Measurements from ENCODE around the gene RAPSN.

The RAPSN gene

GRCh38 chr11:47415949-47416472 lies 32.9 kb downstream of the RAPSN start:
- no peak overlapping the region for H3K4me3 ChIP-seq (ENCODE audit: low read depth, low read length)
- TF ChIP-seq CTCF (IDR thresholded peaks at IDR 0.05; ENCODE audit: insufficient read depth, low read depth, low read length, missing control alignments) = no peak
- no peak for DNase-seq (ENCODE audit: low read depth)

DNA sequence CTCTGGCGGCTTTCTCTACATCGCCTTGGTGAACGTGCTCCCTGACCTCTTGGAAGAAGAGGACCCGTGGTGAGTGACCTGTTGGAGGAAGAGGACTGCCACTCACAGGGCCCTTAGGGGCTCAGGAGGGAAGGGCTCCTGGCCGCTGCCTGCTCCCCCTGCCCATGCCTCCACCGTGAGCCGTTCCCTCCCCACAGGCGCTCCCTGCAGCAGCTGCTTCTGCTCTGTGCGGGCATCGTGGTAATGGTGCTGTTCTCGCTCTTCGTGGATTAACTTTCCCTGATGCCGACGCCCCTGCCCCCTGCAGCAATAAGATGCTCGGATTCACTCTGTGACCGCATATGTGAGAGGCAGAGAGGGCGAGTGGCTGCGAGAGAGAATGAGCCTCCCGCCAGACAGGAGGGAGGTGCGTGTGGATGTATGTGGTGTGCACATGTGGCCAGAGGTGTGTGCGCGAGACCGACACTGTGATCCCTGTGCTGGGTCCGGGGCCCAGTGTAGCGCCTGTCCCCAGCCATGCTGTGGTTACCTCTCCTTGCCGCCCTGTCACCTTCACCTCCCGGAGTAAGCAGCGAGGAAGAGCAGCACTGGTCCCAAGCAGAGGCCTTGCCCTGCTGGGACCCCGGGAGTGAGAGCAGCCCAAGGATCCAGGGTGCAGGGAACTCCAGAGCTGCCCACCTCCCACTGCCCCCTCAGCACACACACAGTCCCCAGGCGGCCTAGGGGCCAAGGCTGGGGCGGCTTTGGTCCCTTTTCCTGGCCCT lies 33.7 kb downstream of the RAPSN start:
- no peak for TF ChIP-seq CTCF (IDR thresholded peaks at IDR 0.05; ENCODE audit: insufficient read depth, low read depth, low read length, missing control alignments)
- no peak overlapping the region for H3K4me3 ChIP-seq (ENCODE audit: low read depth, low read length)
- DNase-seq (ENCODE audit: low read depth) = no peak

DNA sequence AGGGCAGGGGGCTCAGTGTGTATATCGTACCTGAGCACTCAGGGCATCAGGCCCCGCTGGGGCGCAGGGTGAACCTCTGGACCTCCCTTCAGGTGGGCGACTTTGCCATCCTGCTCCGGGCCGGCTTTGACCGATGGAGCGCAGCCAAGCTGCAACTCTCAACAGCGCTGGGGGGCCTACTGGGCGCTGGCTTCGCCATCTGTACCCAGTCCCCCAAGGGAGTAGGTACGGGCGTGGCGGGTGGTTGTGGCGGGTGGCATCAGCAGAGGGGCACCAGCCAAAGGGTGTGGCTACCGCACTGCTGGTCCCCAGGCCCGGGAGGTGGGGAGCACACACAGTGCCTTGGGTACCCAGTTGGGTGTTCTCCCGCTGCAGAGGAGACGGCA lies 34.3 kb downstream of the RAPSN start:
- no peak overlapping the region for H3K4me3 ChIP-seq (ENCODE audit: low read depth, low read length)
- no peak for TF ChIP-seq CTCF (IDR thresholded peaks at IDR 0.05; ENCODE audit: insufficient read depth, low read depth, low read length, missing control alignments)
- no peak for DNase-seq (ENCODE audit: low read depth)

- no peak for TF ChIP-seq CTCF (IDR thresholded peaks at IDR 0.05; ENCODE audit: insufficient read depth, low read depth, low read length, missing control alignments)
- no peak for DNase-seq (ENCODE audit: low read depth)
- H3K4me3 ChIP-seq (ENCODE audit: low read depth, low read length) = no peak overlapping the region
Measured at GRCh38 chr11:47413908-47414684, 34.8 kb downstream of the RAPSN start.

GRCh38 chr11:47413351-47413750 lies 35.6 kb downstream of the RAPSN start:
- no peak for DNase-seq (ENCODE audit: low read depth)
- TF ChIP-seq CTCF (IDR thresholded peaks at IDR 0.05; ENCODE audit: insufficient read depth, low read depth, low read length, missing control alignments) = no peak
- no peak overlapping the region for H3K4me3 ChIP-seq (ENCODE audit: low read depth, low read length)

DNA sequence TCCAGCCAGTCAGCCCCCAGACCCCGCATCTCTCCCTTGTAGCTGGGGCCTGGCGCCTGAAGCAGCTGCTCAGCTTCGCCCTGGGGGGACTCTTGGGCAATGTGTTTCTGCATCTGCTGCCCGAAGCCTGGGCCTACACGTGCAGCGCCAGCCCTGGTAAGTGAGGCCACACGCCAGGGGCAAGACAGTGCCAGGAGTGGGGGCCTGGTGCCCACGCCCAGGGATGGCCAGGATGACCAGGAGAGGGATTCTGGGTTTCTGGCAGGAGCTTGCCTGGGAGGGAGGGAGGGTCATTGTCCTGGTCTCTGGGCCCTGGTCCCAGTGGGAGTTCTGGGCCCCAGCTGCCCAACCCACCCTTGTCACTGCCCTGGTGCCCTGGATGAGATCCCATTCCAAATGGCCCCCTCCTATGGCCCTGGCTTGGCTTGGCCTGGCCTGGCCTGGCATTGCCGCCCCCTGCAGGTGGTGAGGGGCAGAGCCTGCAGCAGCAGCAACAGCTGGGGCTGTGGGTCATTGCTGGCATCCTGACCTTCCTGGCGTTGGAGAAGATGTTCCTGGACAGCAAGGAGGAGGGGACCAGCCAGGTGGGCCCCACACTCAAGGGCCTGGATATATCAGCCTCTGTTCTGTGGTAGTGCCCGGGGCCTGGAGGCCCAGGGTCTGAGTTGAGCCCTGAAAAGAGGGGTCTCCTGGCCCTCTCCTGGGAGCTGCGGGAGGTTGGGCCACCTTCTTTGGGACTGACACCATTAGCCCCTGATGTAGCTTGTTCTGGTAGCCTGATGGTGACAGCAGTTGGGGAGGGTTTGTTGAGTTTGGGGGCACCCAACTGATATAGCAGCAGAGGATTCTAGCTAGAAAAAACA lies 36.8 kb downstream of the RAPSN start:
- DNase-seq (ENCODE audit: low read depth) = peak; percentile 67
- H3K4me3 ChIP-seq (ENCODE audit: low read depth, low read length) = no peak overlapping the region
- TF ChIP-seq CTCF (IDR thresholded peaks at IDR 0.05; ENCODE audit: insufficient read depth, low read depth, low read length, missing control alignments) = peak; percentile 97

Measured in GM12865 (cell line).